ENCODE measurements around the gene TEX13D. TPM values are rescaled to one million over a fixed set of nuclear protein-coding genes. Genes with fewer than 3 reads are reported as not detected.
"Not testable (repeated sequence)": the region's sequence is repeated elsewhere in the genome, so short reads cannot be mapped to it uniquely, and the experiment has no call there.

TEX13D gene
- total RNA-seq (not detected), polyA plus RNA-seq (under 1 TPM in 1 of 2 donors, not detected in 1; 0.04 TPM)
- long read RNA-seq, donor 1 = 0 reads
- long read RNA-seq, donor 2 = 0 reads
- long read RNA-seq, donor 3 = 0 reads
- long read RNA-seq, donor 4 = 0 reads
- long read RNA-seq, donor 5 = 0 reads

DNA sequence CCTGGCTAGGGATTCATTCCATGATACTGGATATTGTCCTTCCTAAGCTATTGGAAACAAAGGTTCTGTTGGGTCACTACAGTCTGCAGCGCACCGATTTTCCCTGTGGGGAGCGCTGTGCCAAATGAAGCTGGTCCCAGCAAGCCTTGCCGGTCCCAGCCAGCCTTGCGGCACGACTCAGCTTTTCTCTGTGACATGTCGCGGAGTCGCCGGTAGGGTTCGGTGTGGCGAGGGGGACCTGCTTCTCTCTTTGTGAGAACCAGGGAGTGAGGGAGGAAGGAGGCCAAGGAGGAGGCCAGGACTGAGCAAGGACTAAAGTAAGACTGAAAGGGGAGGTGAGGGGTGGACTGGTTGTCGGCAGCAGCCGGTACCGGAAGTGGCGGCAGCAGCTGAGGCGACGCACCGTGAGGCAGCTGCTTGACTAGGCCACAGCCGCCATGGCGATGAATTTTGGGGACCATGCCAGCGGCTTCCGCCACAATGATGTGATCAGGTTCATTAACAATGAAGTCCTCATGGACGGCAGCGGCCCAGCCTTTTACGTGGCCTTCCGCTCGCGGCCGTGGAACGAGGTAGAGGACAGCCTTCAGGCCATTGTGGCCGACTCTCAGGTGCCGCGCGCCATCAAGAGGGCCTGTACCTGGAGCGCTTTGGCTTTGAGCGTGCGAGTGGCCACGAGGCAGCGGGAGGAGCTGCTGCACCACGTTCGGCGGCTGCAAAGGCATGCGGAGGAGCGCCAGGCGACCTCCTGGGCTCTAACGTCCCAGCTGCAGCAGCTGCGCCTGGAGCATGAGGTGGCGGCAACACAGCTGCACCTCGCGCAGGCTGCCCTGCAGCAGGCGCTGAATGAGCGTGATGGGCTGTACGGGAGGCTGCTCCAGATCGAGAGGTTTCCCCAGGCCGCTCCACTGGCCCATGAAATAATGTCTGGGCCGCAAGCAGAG is at the start of gene TEX13D:
Gene TEX13D, plus strand, starts transcription at position 180 of the 944 bp plus-strand sequence. Its CDS starts 258 bp downstream, at position 438.
- Histone ChIP-seq H3K27me3 (ENCODE audit: control insufficient read depth in 3 of 3, insufficient read depth in 3 of 3, low read length in 2 of 3) (no peaks in the 10 kb centered on the region), H3K36me3 (ENCODE audit: control insufficient read depth in 4 of 4, insufficient read depth in 4 of 4, low read length in 4 of 4) (no peaks in the 10 kb centered on the region), H3K4me1 (ENCODE audit: control insufficient read depth in 5 of 5, insufficient read depth in 5 of 5, low read length in 5 of 5) (no peaks in the 10 kb centered on the region), H3K4me3 (no peak within 1 kb of the TSS), H3K9me3 (ENCODE audit: control insufficient read depth in 4 of 4, insufficient read depth in 3 of 4, low read length in 3 of 4) (no peaks in the 10 kb centered on the region), H3K27ac (ENCODE audit: low read depth in 1 of 2, low read length in 1 of 2) (no peak within 1 kb of the TSS), H3K9ac (ENCODE audit: insufficient read depth in 1 of 2, low read length in 2 of 2) (no peak within 1 kb of the TSS)
- TF ChIP-seq, protein P1, sequence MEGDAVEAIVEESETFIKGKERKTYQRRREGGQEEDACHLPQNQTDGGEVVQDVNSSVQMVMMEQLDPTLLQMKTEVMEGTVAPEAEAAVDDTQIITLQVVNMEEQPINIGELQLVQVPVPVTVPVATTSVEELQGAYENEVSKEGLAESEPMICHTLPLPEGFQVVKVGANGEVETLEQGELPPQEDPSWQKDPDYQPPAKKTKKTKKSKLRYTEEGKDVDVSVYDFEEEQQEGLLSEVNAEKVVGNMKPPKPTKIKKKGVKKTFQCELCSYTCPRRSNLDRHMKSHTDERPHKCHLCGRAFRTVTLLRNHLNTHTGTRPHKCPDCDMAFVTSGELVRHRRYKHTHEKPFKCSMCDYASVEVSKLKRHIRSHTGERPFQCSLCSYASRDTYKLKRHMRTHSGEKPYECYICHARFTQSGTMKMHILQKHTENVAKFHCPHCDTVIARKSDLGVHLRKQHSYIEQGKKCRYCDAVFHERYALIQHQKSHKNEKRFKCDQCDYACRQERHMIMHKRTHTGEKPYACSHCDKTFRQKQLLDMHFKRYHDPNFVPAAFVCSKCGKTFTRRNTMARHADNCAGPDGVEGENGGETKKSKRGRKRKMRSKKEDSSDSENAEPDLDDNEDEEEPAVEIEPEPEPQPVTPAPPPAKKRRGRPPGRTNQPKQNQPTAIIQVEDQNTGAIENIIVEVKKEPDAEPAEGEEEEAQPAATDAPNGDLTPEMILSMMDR (IDR thresholded peaks at IDR 0.05; ENCODE audit: control extremely low read depth, extremely low read depth) = no peak
- DNase-seq (no peak), ATAC-seq (ENCODE audit: insufficient read depth, low FRiP score) (no peak)
- WGBS, 2 donors = 90 to 97% methylated on average over 50 to 57 of the region's 57 CpGs

DNA sequence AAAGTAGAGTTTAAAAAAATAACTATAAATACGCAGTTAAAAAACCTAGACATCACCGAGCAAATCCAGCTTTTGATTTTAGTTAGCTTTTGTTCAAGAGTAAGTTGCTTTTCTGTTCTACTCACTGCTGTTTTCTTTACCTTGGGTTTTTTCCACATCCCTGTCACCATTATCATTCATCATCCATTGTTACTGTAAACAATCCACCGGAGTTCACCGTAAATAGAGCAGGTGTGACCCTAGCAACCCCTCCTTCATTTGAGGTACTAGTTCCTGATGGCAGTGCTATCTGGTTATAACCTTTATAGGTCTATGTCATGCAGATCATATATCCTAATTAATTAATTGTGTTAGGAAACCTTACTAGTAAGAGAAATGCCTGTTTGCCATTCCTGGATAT is 43.0 kb upstream of the TEX13D start:
- 64 to 71% methylated on average over 4 of the region's 4 CpGs for WGBS, 2 donors
- no peaks in the 10 kb centered on the region for H3K9me3 ChIP-seq (ENCODE audit: control insufficient read depth in 4 of 4, insufficient read depth in 3 of 4, low read length in 3 of 4)
- ATAC-seq (ENCODE audit: insufficient read depth, low FRiP score) = no peak

DNA sequence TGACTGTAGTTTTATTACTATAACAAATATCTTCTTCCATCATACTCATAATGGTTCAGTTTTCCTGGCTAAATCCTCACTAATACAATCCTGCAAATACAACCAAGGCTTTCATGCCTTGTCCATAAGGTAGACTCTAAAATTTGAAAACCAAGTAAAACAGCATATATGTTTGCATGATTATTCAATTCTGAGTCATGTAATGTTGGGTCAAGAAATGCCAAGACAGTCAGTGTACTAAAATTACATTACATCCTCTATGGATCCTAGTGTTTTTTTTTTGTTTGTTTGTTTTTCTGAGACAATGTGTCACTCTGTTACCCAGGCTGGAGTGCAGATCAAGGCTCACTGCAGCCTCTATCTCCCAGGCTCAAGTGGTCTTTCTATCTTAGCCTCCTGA is 38.6 kb upstream of the TEX13D start:
- TF ChIP-seq, protein P1 (IDR thresholded peaks at IDR 0.05; ENCODE audit: control extremely low read depth, extremely low read depth) = no peak
- no peak overlapping the region for H3K27ac ChIP-seq (ENCODE audit: low read depth in 1 of 2, low read length in 1 of 2)
- no peak for DNase-seq
- no peak overlapping the region for H3K4me3 ChIP-seq
- H3K4me1 ChIP-seq (ENCODE audit: control insufficient read depth in 5 of 5, insufficient read depth in 5 of 5, low read length in 5 of 5) = no peaks in the 10 kb centered on the region
- no peaks in the 10 kb centered on the region for H3K27me3 ChIP-seq (ENCODE audit: control insufficient read depth in 3 of 3, insufficient read depth in 3 of 3, low read length in 2 of 3)
- no peaks in the 10 kb centered on the region for H3K36me3 ChIP-seq (ENCODE audit: control insufficient read depth in 4 of 4, insufficient read depth in 4 of 4, low read length in 4 of 4)
- no peak overlapping the region for H3K9ac ChIP-seq (ENCODE audit: insufficient read depth in 1 of 2, low read length in 2 of 2)
- H3K9me3 ChIP-seq (ENCODE audit: control insufficient read depth in 4 of 4, insufficient read depth in 3 of 4, low read length in 3 of 4) = no peaks in the 10 kb centered on the region
- ATAC-seq (ENCODE audit: insufficient read depth, low FRiP score) = no peak

More for the DNA sequence above, 43.0 kb upstream of the TEX13D start:
- Histone ChIP-seq H3K4me1 (ENCODE audit: control insufficient read depth in 5 of 5, insufficient read depth in 5 of 5, low read length in 5 of 5) (no peaks in the 10 kb centered on the region), H3K4me3 (no peak overlapping the region), H3K9ac (ENCODE audit: insufficient read depth in 1 of 2, low read length in 2 of 2) (no peak overlapping the region), H3K27ac (ENCODE audit: low read depth in 1 of 2, low read length in 1 of 2) (no peak overlapping the region), H3K27me3 (ENCODE audit: control insufficient read depth in 3 of 3, insufficient read depth in 3 of 3, low read length in 2 of 3) (no peaks in the 10 kb centered on the region), H3K36me3 (ENCODE audit: control insufficient read depth in 4 of 4, insufficient read depth in 4 of 4, low read length in 4 of 4) (no peaks in the 10 kb centered on the region)
- TF ChIP-seq, protein P1 (IDR thresholded peaks at IDR 0.05; ENCODE audit: control extremely low read depth, extremely low read depth) = no peak
- no peak for DNase-seq

DNA sequence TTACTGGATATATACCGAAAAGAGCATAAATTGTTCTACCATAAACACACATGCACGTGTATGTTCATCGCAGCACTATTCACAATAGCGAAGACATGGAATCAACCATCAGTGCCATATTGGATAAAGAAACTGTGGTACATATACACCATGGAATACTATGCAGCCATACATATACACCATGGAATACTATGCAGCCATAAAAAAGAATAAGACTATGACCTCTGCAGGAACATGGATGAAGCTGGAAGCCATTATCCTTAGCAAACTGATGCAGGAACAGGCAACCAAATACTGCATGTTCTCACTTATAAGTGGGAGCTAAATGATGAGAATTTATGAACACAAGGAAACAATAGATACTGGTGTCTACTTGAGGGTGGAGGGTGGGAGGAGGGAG is 33.1 kb upstream of the TEX13D start:
- not testable (repeated sequence) for H3K4me1 ChIP-seq (ENCODE audit: control insufficient read depth in 5 of 5, insufficient read depth in 5 of 5, low read length in 5 of 5); H3K27me3 ChIP-seq (ENCODE audit: control insufficient read depth in 3 of 3, insufficient read depth in 3 of 3, low read length in 2 of 3); H3K9me3 ChIP-seq (ENCODE audit: control insufficient read depth in 4 of 4, insufficient read depth in 3 of 4, low read length in 3 of 4); ATAC-seq (ENCODE audit: insufficient read depth, low FRiP score); H3K4me3 ChIP-seq; H3K27ac ChIP-seq (ENCODE audit: low read depth in 1 of 2, low read length in 1 of 2); H3K36me3 ChIP-seq (ENCODE audit: control insufficient read depth in 4 of 4, insufficient read depth in 4 of 4, low read length in 4 of 4); DNase-seq; H3K9ac ChIP-seq (ENCODE audit: insufficient read depth in 1 of 2, low read length in 2 of 2)
- 93 to 100% methylated on average over 4 of the region's 4 CpGs for WGBS, 2 donors

Measured in lung (tissue), 16 donors.